IMR-90 (cell line): ENCODE data around the gene HOXB9. TPM values are rescaled to one million over a fixed set of nuclear protein-coding genes. Genes with fewer than 3 reads are reported as not detected.
A peak's percentile ranks its signal among the peaks of the same experiment; 100 is the strongest.

ENCODE experiments used
- ATAC-seq: fragments of 200-7000 bp; cut with Tn5 transposase; 2 replicates; pipeline ENCODE4 v1.9.1; 2020; ENCODE audit warnings: low read depth, mild to moderate bottlenecking, moderate library complexity
- BruUV-seq: library from RNA; stranded (reverse); fragments of 400-500 nt; replicated peaks from 2 replicates; lab custom pipeline; 2021; lab: Mats Ljungman, UMichigan
- CTCF ChIA-PET: fragments of 300-600 bp; formaldehyde crosslinking; extraction: SDS; loops from one replicate; lab custom pipeline; 2021; ENCODE audit warnings: antibody characterized with exemption; lab: Yijun Ruan, JAX
- POLR2A ChIA-PET: fragments of 300-600 bp; sonication (Branson Sonifier 250); formaldehyde crosslinking; loops from one replicate; lab custom pipeline; 2022; ENCODE audit warnings: antibody characterized with exemption; ENCODE audit not compliant: unreplicated experiment; lab: Charles Lee
- DNase-seq: peaks from one replicate; pipeline ENCODE4 v3.0.0; 2013
- H2AFZ ChIP-seq: replicated peaks from 2 replicates; pipeline ENCODE3; 2013; ENCODE audit warnings: low read length, mild to moderate bottlenecking; ENCODE audit not compliant: poor library complexity
- H2AK5ac ChIP-seq: 2 replicates; pipeline ENCODE4 v1.6.1; 2013; ENCODE audit warnings: low read depth, low read length, inconsistent platforms
- H2AK9ac ChIP-seq: replicated peaks from 2 replicates; pipeline ENCODE3; 2013; ENCODE audit warnings: mild to moderate bottlenecking, low read depth, low read length, moderate library complexity; ENCODE audit not compliant: poor library complexity
- H2BK120ac ChIP-seq: 2 replicates; pipeline ENCODE4 v1.6.1; 2013; ENCODE audit warnings: low read depth, low read length, inconsistent platforms
- H2BK15ac ChIP-seq: 3 replicates; pipeline ENCODE4 v1.6.1; 2013; ENCODE audit warnings: low read depth, low read length, inconsistent platforms
- H2BK20ac ChIP-seq: 2 replicates; pipeline ENCODE4 v1.6.1; 2013; ENCODE audit warnings: low read depth, mild to moderate bottlenecking, inconsistent platforms, low read length, moderate library complexity
- H2BK5ac ChIP-seq: 2 replicates; pipeline ENCODE4 v1.6.1; 2013; ENCODE audit warnings: mild to moderate bottlenecking, low read depth, low read length, inconsistent platforms; ENCODE audit not compliant: poor library complexity, severe bottlenecking
- H3K14ac ChIP-seq: replicated peaks from 2 replicates; pipeline ENCODE4 v1.6.1; 2013; ENCODE audit warnings: low read depth, low read length, inconsistent platforms
- H3K18ac ChIP-seq: 2 replicates; pipeline ENCODE4 v1.6.1; 2013; ENCODE audit warnings: low read depth, low read length, control low read depth
- H3K23ac ChIP-seq: 2 replicates; pipeline ENCODE4 v1.6.1; 2013; ENCODE audit warnings: low read depth, low read length, inconsistent platforms
- H3K27ac ChIP-seq: 2 replicates; pipeline ENCODE4 v1.5.1; 2013; ENCODE audit warnings: mild to moderate bottlenecking, control low read depth, low read length; ENCODE audit not compliant: insufficient read depth
- H3K27me3 ChIP-seq: 2 replicates; pipeline ENCODE4 v1.6.1; 2013; ENCODE audit warnings: low read length; ENCODE audit not compliant: control insufficient read depth, insufficient read depth
- H3K36me3 ChIP-seq: 2 replicates; pipeline ENCODE4 v1.6.1; 2013; ENCODE audit warnings: low read length, mixed read lengths; ENCODE audit not compliant: control insufficient read depth, insufficient read depth
- H3K4ac ChIP-seq: 2 replicates; pipeline ENCODE4 v1.6.1; 2013; ENCODE audit warnings: low read depth, low read length, inconsistent platforms
- H3K4me1 ChIP-seq: 2 replicates; pipeline ENCODE4 v1.6.1; 2013; ENCODE audit warnings: low read length, mixed read lengths; ENCODE audit not compliant: control insufficient read depth, insufficient read depth
- H3K4me2 ChIP-seq: 2 replicates; pipeline ENCODE4 v1.6.1; 2013; ENCODE audit warnings: low read depth, mild to moderate bottlenecking, control low read depth, low read length, moderate library complexity
- H3K4me3 ChIP-seq: 2 replicates; pipeline ENCODE4 v1.5.1; 2013; ENCODE audit warnings: low read depth, mild to moderate bottlenecking, control low read depth, low read length, moderate library complexity; ENCODE audit not compliant: insufficient read depth
- H3K56ac ChIP-seq: 2 replicates; pipeline ENCODE4 v1.6.1; 2013; ENCODE audit warnings: low read length, inconsistent platforms; ENCODE audit not compliant: insufficient read depth; ENCODE audit errors: extremely low read depth
- H3K79me1 ChIP-seq, 2 experiments: 2 replicates each; pipeline ENCODE4 v1.6.1; 2013; ENCODE audit warnings: low read length in 2 of 2, inconsistent platforms in 1 of 2, low read depth in 1 of 2
- H3K9ac ChIP-seq: 2 replicates; pipeline ENCODE4 v1.6.1; 2013; ENCODE audit warnings: low read depth, low read length, control low read depth
- H3K9me1 ChIP-seq: 2 replicates; pipeline ENCODE4 v1.6.1; 2013; ENCODE audit warnings: low read length, inconsistent platforms; ENCODE audit not compliant: insufficient read depth
- H3K9me3 ChIP-seq: 2 replicates; pipeline ENCODE4 v1.6.1; 2013; ENCODE audit warnings: low read length; ENCODE audit not compliant: control insufficient read depth, insufficient read depth
- H4K20me1 ChIP-seq: 2 replicates; pipeline ENCODE4 v1.6.1; 2013; ENCODE audit warnings: low read length, inconsistent platforms; ENCODE audit not compliant: insufficient read depth
- H4K5ac ChIP-seq: 2 replicates; pipeline ENCODE4 v1.6.1; 2013; ENCODE audit warnings: mild to moderate bottlenecking, low read depth, low read length, control low read depth
- H4K8ac ChIP-seq, 2 experiments: 2 replicates each; pipeline ENCODE4 v1.6.1; 2013; ENCODE audit warnings: low read depth in 2 of 2, low read length in 2 of 2, control low read depth in 1 of 2, inconsistent platforms in 1 of 2
- H4K91ac ChIP-seq: 2 replicates; pipeline ENCODE4 v1.6.1; 2013; ENCODE audit warnings: low read depth, low read length, inconsistent platforms; ENCODE audit not compliant: insufficient read depth
- CEBPB ChIP-seq: IDR thresholded peaks from 2 replicates; pipeline ENCODE4 v1.6.1; 2012; ENCODE audit warnings: low read depth, low read length, improper control_type of control experiment
- CTCF ChIP-seq: conservative IDR thresholded peaks from 2 replicates; pipeline ENCODE4 v1.5.1; 2012; ENCODE audit warnings: mild to moderate bottlenecking, low read depth, low read length, improper control_type of control experiment
- FOS ChIP-seq: fragments of 150-350 bp; IDR thresholded peaks from 2 replicates; pipeline ENCODE4 v1.6.1; 2016; ENCODE audit warnings: low read depth, low read length
- MXI1 ChIP-seq: IDR thresholded peaks from 2 replicates; pipeline ENCODE4 v1.6.1; 2012; ENCODE audit warnings: low read depth, mild to moderate bottlenecking, low read length, moderate library complexity, borderline replicate concordance
- POLR2A ChIP-seq: IDR thresholded peaks from 2 replicates; pipeline ENCODE4 v1.6.1; 2012; ENCODE audit warnings: mild to moderate bottlenecking, low read depth, low read length
- WGBS, 2 experiments: methylation state at CpG; one replicate each; pipeline versions ENCODE4 v1.1.5 to v1.1.7; 2013; ENCODE audit warnings: missing lambda C conversion rate in 2 of 2; ENCODE audit not compliant: insufficient read length in 1 of 2; ENCODE audit errors: extremely low coverage in 2 of 2; 5-methylcytosine and 5-hydroxymethylcytosine counted together
- dilution Hi-C: fragments of 300-500 bp; cut with HindIII; formaldehyde crosslinking; loops from one replicate; pipeline ENCODE4 v1.14.3; 2018; ENCODE audit warnings: low sequenced_read_pairs; ENCODE audit not compliant: unreplicated experiment
- in situ Hi-C: fragments of 300-500 bp; cut with MboI; formaldehyde crosslinking; loops from 3 replicates; pipeline ENCODE4 v1.14.3; 2019; ENCODE audit warnings: low sequenced_read_pairs, inconsistent platforms, mixed read lengths
- intact Hi-C: fragments of 100-400 bp; cut with micrococcal nuclease; formaldehyde crosslinking; loops from 2 replicates; pipeline ENCODE4 v1.10.0; 2022
- polyA plus RNA-seq, 3 experiments: library from polyadenylated mRNA; depleted of rRNA; stranded (reverse); fragments of >200 nt; gene quantifications; 2 replicates each; pipeline ENCODE4 v1.2.3, GENCODE V29; 2012; ENCODE audit warnings: low replicate concordance in 1 of 3
- total RNA-seq: library from RNA; depleted of rRNA; stranded (reverse); fragments of >200 nt; gene quantifications from 2 replicates; pipeline ENCODE4 v1.2.3, GENCODE V29; 2012

Gene HOXB9
- total and polyA plus RNA-seq, 2 of the 4 experiments (the other 2 are of a cell fraction) = 0.05 TPM; not detected in 1

GRCh38 chr17:48588528-48588927 lies 37.6 kb downstream of the HOXB9 start:
- BruUV-seq = no TSS peak
- ChIA-PET CTCF (interaction anchor here (1.0 to 2.6 kb wide), 3 partner anchors 42 to 237 kb away, joined by 3 to 15 read pairs (median 5); no protein-coding TSS in a partner anchor), POLR2A (interaction anchor here (0.6 to 1.6 kb wide), 11 partner anchors 10 to 190 kb away, joined by 3 to 6 read pairs (median 4); no protein-coding TSS in a partner anchor)
- peaks cover 5% of the 10 kb centered on the region for H3K4me1 ChIP-seq
- peak overlapping the region; percentile 100 for H3K9ac ChIP-seq
- peak overlapping the region; percentile 94 for H2AK9ac ChIP-seq
- WGBS, 2 experiments = no CpG with 5 or more reads among the region's 2 CpGs
- H3K79me1 ChIP-seq = no peaks in the 10 kb centered on the region
- peak overlapping the region; percentile 92 for H4K5ac ChIP-seq
- H3K18ac ChIP-seq = peak overlapping the region; percentile 96
- peak overlapping the region; percentile 99 for H3K4ac ChIP-seq
- peak overlapping the region; percentile 100 for H3K56ac ChIP-seq
- H2BK20ac ChIP-seq = peak overlapping the region; percentile 55
- DNase-seq (peak; percentile 53), ATAC-seq (no peak)
- H3K27me3 ChIP-seq = no peaks in the 10 kb centered on the region
- H4K91ac ChIP-seq = peak overlapping the region; percentile 99
- TF ChIP-seq CTCF = no peak
- TF ChIP-seq POLR2A = no peak
- TF ChIP-seq CEBPB = no peak
- no peak for TF ChIP-seq FOS
- no peak for TF ChIP-seq MXI1
- intact Hi-C loops = no loop called here
- H3K9me1 ChIP-seq = no peaks in the 10 kb centered on the region
- no peaks in the 10 kb centered on the region for H3K9me3 ChIP-seq
- peak overlapping the region; percentile 95 for H2BK15ac ChIP-seq
- peak overlapping the region; percentile 95 for H2AK5ac ChIP-seq
- peak overlapping the region; percentile 97 for H2BK120ac ChIP-seq
- H3K4me2 ChIP-seq = peak overlapping the region; percentile 98
- H4K8ac ChIP-seq = peak overlapping the region; percentile 96 to 99
- H3K27ac ChIP-seq = peak overlapping the region; percentile 99
- peaks cover 11% of the 10 kb centered on the region; the same call in 1 of the 2 replicates for H3K36me3 ChIP-seq
- peak overlapping the region; percentile 91 for H3K4me3 ChIP-seq
- H3K14ac ChIP-seq = peak overlapping the region; percentile 99
- dilution Hi-C loops = no loop called here
- no peak overlapping the region for H2AFZ ChIP-seq
- H4K20me1 ChIP-seq = no peaks in the 10 kb centered on the region; the same call in 1 of the 2 replicates
- in situ Hi-C loops = no loop called here
- H2BK5ac ChIP-seq = peak overlapping the region; percentile 99
- H3K23ac ChIP-seq = peak overlapping the region; percentile 100
